Osteocyte (in vitro differentiated cells): ENCODE data around the gene SORCS1. TPM values are rescaled to one million over a fixed set of nuclear protein-coding genes. Genes with fewer than 3 reads are reported as not detected.

Experiments
- DNase-seq: peaks from one replicate; pipeline ENCODE4 v3.0.0; 2021; ENCODE audit warnings: mixed read lengths; ENCODE audit not compliant: unreplicated experiment; ENCODE audit errors: extremely low spot score
- H3K27ac Mint-ChIP-seq: one replicate; pipeline ENCODE4 v1.8.0; 2021; ENCODE audit warnings: mild to moderate bottlenecking, mixed read lengths; ENCODE audit not compliant: unreplicated experiment
- H3K27me3 Mint-ChIP-seq: one replicate; pipeline ENCODE4 v1.8.0; 2021; ENCODE audit warnings: mixed read lengths; ENCODE audit not compliant: unreplicated experiment
- H3K36me3 Mint-ChIP-seq: one replicate; pipeline ENCODE4 v1.8.0; 2021; ENCODE audit warnings: mixed read lengths; ENCODE audit not compliant: unreplicated experiment
- H3K4me1 Mint-ChIP-seq: one replicate; pipeline ENCODE4 v1.8.0; 2021; ENCODE audit warnings: mixed read lengths; ENCODE audit not compliant: unreplicated experiment
- H3K4me3 Mint-ChIP-seq: one replicate; pipeline ENCODE4 v1.8.0; 2021; ENCODE audit warnings: mild to moderate bottlenecking, moderate library complexity, mixed read lengths; ENCODE audit not compliant: unreplicated experiment
- H3K9me3 Mint-ChIP-seq: one replicate; pipeline ENCODE4 v1.8.0; 2021; ENCODE audit warnings: mixed read lengths; ENCODE audit not compliant: unreplicated experiment
- total RNA-seq: library from RNA; stranded (reverse); gene quantifications from 2 replicates; pipeline ENCODE4 v1.2.1, GENCODE V29; 2021
- TF ChIP-seq, protein P1 (sequence below): fragments of 200-600 bp; sonication (generic); IDR thresholded peaks from 2 replicates; pipeline ENCODE4 v1.5.0; 2021; ENCODE audit warnings: antibody characterized with exemption, mild to moderate bottlenecking, moderate library complexity

SORCS1 gene
- total RNA-seq, 1 donor from 2014 or later: not detected

DNA sequence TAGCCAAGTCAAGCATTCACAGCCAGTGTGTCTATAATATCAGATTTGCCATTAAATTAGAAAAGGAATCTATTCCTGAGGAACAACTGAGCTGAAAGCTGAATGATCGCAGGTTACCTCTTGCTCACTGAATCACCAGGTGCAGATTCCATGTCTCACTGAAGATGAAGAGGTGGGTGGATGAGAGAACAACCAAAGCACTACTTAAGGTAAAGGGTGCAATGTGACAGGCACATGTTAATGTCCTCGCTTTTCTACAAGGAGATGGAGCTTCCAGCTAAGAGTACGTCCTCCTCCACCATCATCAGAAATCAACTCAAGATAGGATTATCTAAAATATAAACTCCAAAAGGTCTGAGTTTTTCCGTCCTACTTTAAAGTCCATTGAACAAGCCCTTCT lies 4.6 kb downstream of the SORCS1 start:
- Mint-ChIP-seq H3K9me3 (no peaks in the 10 kb centered on the region), H3K27ac (no peak overlapping the region), H3K4me1 (peaks cover under 1% of the 10 kb centered on the region), H3K4me3 (no peak overlapping the region), H3K36me3 (no peaks in the 10 kb centered on the region), H3K27me3 (peaks cover 16% of the 10 kb centered on the region)
- no peak for DNase-seq
- TF ChIP-seq, protein P1, sequence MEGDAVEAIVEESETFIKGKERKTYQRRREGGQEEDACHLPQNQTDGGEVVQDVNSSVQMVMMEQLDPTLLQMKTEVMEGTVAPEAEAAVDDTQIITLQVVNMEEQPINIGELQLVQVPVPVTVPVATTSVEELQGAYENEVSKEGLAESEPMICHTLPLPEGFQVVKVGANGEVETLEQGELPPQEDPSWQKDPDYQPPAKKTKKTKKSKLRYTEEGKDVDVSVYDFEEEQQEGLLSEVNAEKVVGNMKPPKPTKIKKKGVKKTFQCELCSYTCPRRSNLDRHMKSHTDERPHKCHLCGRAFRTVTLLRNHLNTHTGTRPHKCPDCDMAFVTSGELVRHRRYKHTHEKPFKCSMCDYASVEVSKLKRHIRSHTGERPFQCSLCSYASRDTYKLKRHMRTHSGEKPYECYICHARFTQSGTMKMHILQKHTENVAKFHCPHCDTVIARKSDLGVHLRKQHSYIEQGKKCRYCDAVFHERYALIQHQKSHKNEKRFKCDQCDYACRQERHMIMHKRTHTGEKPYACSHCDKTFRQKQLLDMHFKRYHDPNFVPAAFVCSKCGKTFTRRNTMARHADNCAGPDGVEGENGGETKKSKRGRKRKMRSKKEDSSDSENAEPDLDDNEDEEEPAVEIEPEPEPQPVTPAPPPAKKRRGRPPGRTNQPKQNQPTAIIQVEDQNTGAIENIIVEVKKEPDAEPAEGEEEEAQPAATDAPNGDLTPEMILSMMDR: no peak

DNA sequence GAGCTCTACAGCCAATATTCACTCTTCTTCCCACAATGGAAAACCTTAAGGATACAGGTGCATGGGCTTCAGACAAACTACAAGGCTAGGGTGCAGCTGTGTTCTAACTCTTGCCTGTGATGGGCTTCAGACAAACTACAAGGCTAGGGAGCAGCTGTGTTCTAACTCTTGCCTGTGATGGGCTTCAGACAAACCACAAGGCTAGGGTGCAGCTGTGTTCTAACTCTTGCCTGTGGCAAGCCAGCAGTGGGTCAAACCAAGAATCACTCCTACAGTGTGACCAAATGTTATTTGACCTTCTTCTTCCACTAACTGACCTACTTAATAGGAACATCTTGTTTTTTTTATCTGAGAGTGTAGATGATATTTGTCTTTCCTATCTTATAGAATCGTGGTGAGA lies 7.4 kb downstream of the SORCS1 start:
- H3K4me3 Mint-ChIP-seq: no peak overlapping the region
- H3K9me3 Mint-ChIP-seq: peaks cover 7% of the 10 kb centered on the region
- H3K36me3 Mint-ChIP-seq: no peaks in the 10 kb centered on the region
- H3K27me3 Mint-ChIP-seq: no peaks in the 10 kb centered on the region
- DNase-seq: no peak
- TF ChIP-seq, protein P1: no peak
- no peak overlapping the region for H3K27ac Mint-ChIP-seq
- H3K4me1 Mint-ChIP-seq: no peaks in the 10 kb centered on the region

DNA sequence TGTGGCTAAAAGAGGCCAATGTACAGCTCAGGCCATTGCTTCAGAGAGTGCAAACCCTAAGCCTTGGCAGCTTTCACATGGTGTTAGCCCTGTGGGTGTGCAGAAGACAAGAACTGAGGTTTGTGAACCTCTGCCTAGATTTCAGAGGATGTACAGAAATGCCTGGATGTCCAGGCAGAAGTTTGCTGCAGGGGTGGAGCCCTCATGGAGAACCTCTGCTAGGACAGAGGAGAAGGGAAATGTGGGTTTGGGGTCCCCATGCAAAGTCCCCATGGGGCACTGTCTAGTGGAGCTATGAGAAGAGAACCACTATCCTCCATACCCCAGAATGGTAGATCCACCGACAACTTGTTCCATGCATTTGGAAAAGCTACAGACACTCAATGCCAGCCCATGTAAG lies 12.4 kb downstream of the SORCS1 start:
- Mint-ChIP-seq H3K27me3 (no peaks in the 10 kb centered on the region), H3K9me3 (peaks cover 46% of the 10 kb centered on the region)
- TF ChIP-seq, protein P1: no peak

DNA sequence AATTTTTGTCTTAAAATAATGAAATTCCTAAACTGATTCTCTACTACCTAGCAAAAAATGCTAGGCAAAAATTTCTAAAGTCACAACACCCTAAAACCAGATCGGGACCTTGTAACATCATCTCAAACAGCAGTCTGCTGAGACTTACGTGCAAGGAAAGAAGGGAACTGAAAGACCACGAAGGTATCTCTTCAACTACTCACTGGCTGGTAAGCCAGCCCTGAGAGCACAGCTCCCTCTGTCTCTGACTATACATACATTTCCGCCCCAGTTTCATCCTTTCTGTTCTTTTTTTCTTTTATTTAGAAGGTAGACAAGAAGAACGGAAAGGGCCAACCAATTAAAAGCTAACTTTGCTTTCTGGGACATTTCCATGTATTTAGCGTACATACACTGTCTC lies 15.6 kb downstream of the SORCS1 start:
- TF ChIP-seq, protein P1: no peak
- Mint-ChIP-seq H3K4me1 (no peaks in the 10 kb centered on the region), H3K4me3 (no peak overlapping the region), H3K27me3 (no peaks in the 10 kb centered on the region), H3K36me3 (no peaks in the 10 kb centered on the region), H3K9me3 (peaks cover 46% of the 10 kb centered on the region), H3K27ac (no peak overlapping the region)
- no peak for DNase-seq

More for the DNA sequence above, 12.4 kb downstream of the SORCS1 start:
- DNase-seq: no peak
- Mint-ChIP-seq H3K36me3 (no peaks in the 10 kb centered on the region), H3K27ac (no peak overlapping the region), H3K4me1 (no peaks in the 10 kb centered on the region), H3K4me3 (no peak overlapping the region)

DNA sequence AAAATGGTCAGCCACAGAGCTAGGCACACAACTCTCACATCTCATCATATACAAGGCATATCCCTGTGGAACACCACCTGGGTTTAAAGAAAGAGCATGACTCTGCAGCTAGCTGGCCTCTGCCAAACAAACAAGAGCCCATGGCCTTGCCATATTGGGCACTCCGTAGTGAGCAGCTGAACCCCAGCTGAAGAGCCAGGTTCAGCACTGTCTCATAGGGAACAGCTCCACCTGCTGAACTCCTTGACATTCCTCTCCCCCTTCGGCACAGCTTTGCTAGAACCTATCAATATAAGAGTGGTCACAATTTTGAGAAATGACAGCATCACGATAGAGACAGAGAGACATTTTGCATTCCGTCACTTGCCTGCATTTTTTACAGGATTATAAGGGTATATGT lies 20.0 kb downstream of the SORCS1 start:
- TF ChIP-seq, protein P1: no peak
- Mint-ChIP-seq H3K27me3 (no peaks in the 10 kb centered on the region), H3K4me3 (no peak overlapping the region), H3K9me3 (peaks cover 23% of the 10 kb centered on the region), H3K36me3 (no peaks in the 10 kb centered on the region), H3K27ac (no peak overlapping the region), H3K4me1 (no peaks in the 10 kb centered on the region)
- DNase-seq: no peak
